Ovary (tissue), 9 donors: ENCODE results near the gene KLHL24. TPM values are rescaled to one million over a fixed set of nuclear protein-coding genes. Genes with fewer than 3 reads are reported as not detected.
"Not testable (repeated sequence)": the region's sequence is repeated elsewhere in the genome, so short reads cannot be mapped to it uniquely, and the experiment has no call there.

Experiments used
- DNase-seq, 5 donors: peaks; one replicate each; pipeline ENCODE4 v3.0.0-alpha.2; 2019 to 2020
- H3K27ac ChIP-seq, 2 donors: fragments of 200-600 bp; one replicate each; pipeline versions ENCODE4 v1.5.1 to v1.8.0; 2019 to 2022
- H3K27me3 ChIP-seq: fragments of 200-600 bp; one replicate; pipeline ENCODE4 v1.8.0; 2022
- H3K36me3 ChIP-seq: fragments of 200-600 bp; sonication (generic); one replicate; pipeline ENCODE4 v1.5.1; 2019
- H3K4me1 ChIP-seq: one replicate; pipeline ENCODE4 v1.8.1; 2013; ENCODE audit warnings: mild to moderate bottlenecking, moderate library complexity; ENCODE audit not compliant: insufficient read depth
- H3K4me3 ChIP-seq: fragments of 200-600 bp; sonication (generic); one replicate; pipeline ENCODE4 v1.5.1; 2017
- H3K9me3 ChIP-seq, 2 donors: fragments of 200-600 bp in 1 of 2; sonication (generic) in 1 of 2; one replicate each; pipeline versions ENCODE4 v1.5.1 to v1.8.1; 2013 to 2019; ENCODE audit warnings: mild to moderate bottlenecking in 1 of 2, moderate library complexity in 1 of 2
- CTCF ChIP-seq, 3 donors: fragments of 450-650 bp in 2 of 3; fragments of 200-600 bp in 1 of 3; IDR thresholded peaks; one replicate each; pipeline versions ENCODE4 v1.5.1 to v1.8.0; 2016 to 2022; ENCODE audit warnings: antibody characterized with exemption in 3 of 3, mild to moderate bottlenecking in 1 of 3
- EP300 ChIP-seq: sonication (generic); formaldehyde crosslinking; IDR thresholded peaks from one replicate; pipeline ENCODE4 v1.6.1; 2017; ENCODE audit warnings: antibody characterized with exemption
- POLR2A ChIP-seq: fragments of 450-650 bp; IDR thresholded peaks from one replicate; pipeline ENCODE4 v1.6.1; 2017; ENCODE audit warnings: antibody characterized with exemption, mild to moderate bottlenecking, moderate library complexity
- WGBS, 3 donors: extraction: QIAGEN DNeasy Blood & Tissue Kit in 1 of 3; methylation state at CpG; one replicate each; pipeline versions ENCODE4 v1.1.5 to v1.1.7; 2013 to 2017; 5-methylcytosine and 5-hydroxymethylcytosine counted together
- intact Hi-C, 4 donors: fragments of 100-400 bp; cut with DNase I; formaldehyde crosslinking; loops; one replicate each; pipeline versions ENCODE4 v1.11.0 to v1.15.1; 2022 to 2023
- polyA plus RNA-seq, 2 donors: library from polyadenylated mRNA; stranded (reverse); fragments of 200-250 nt in 1 of 2; fragments of 350-450 nt in 1 of 2; fragmentation: Illumina TruSeq in 1 of 2; extraction: RNeasy Lipid Tissue Mini Kit (QIAGEN cat#74804) in 1 of 2; gene quantifications; one replicate each; pipeline ENCODE4 v1.2.3, GENCODE V29; 2013 to 2014
- total RNA-seq, 7 donors: library from RNA; depleted of rRNA in 2 of 7; stranded (reverse); fragments of >200 nt in 2 of 7; fragmentation: NEBNext Ultra II Directional in 3 of 7; extraction: Animal tissue kit (Norgen Biotek cat#: 25700) in 3 of 7; gene quantifications; one replicate each; pipeline versions ENCODE4 v1.1.0 to v1.2.4, GENCODE V29; 2016 to 2023
- donor health status: DM: no; HTN: no; CAD: no; lungs with moderate emphysema.
- donor health status: DM: no; HTN: no; CAD: no.
- donor health status: Bipolar disorder and iron deficiency.
- donor health status: DM: yes; HTN: yes; CAD: no.
- donor health status: DM: no; HTN: no; CAD: no.
- donor health status: DM: yes; HTN: yes; CAD: no.

KLHL24 gene
- total and polyA plus RNA-seq, 9 donors, result 17.7 to 135 (median 70.7) TPM

- no peak for TF ChIP-seq CTCF (IDR thresholded peaks at IDR 0.05)
- TF ChIP-seq POLR2A, result no peak
- no peak for TF ChIP-seq EP300
- WGBS, 3 donors, result 35 to 56% (median 55%) methylated on average over 6 of the region's 6 CpGs
These were observed 43.4 kb upstream of the KLHL24 start for GRCh38 chr3:183591881-183592521.

GRCh38 chr3:183592821-183593220 is 42.6 kb upstream of the KLHL24 start:
- TF ChIP-seq CTCF (IDR thresholded peaks at IDR 0.05), result no peak
- no peak for TF ChIP-seq EP300
- TF ChIP-seq POLR2A, result no peak
- intact Hi-C loops, result loop anchor here in 1 of 4 donors (10.0 kb wide), 1 partner anchor 118 kb away; no protein-coding TSS in a partner anchor

More at GRCh38 chr3:183591881-183592521, 43.4 kb upstream of the KLHL24 start:
- H3K36me3 ChIP-seq, result no peaks in the 10 kb centered on the region
- DNase-seq, result no peak
- no peak overlapping the region for H3K4me3 ChIP-seq
- no peaks in the 10 kb centered on the region for H3K4me1 ChIP-seq
- no peaks in the 10 kb centered on the region for H3K27me3 ChIP-seq
- H3K27ac ChIP-seq, result no peak overlapping the region
- no peaks in the 10 kb centered on the region for H3K9me3 ChIP-seq
- intact Hi-C loops, result loop anchor here in 1 of 4 donors (10.0 kb wide), 1 partner anchor 117 kb away; no protein-coding TSS in a partner anchor

GRCh38 chr3:183594636-183595035 is 40.8 kb upstream of the KLHL24 start:
- intact Hi-C loops, result loop anchor here in 1 of 4 donors (10.0 kb wide), 1 partner anchor 120 kb away; no protein-coding TSS in a partner anchor
- TF ChIP-seq EP300 (no peak), CTCF (IDR thresholded peaks at IDR 0.05) (no peak), POLR2A (no peak)
- Histone ChIP-seq H3K27ac (no peak overlapping the region), H3K9me3 (no peaks in the 10 kb centered on the region), H3K27me3 (no peaks in the 10 kb centered on the region), H3K36me3 (no peaks in the 10 kb centered on the region), H3K4me3 (no peak overlapping the region), H3K4me1 (no peaks in the 10 kb centered on the region)
- WGBS, 3 donors, result 79 to 99% (median 97%) methylated on average over 2 of the region's 2 CpGs
- no peak for DNase-seq

More at GRCh38 chr3:183592821-183593220, 42.6 kb upstream of the KLHL24 start:
- no peak overlapping the region for H3K27ac ChIP-seq
- no peaks in the 10 kb centered on the region for H3K27me3 ChIP-seq
- WGBS, 3 donors, result 93 to 97% (median 96%) methylated on average over 7 of the region's 7 CpGs
- DNase-seq, result no peak
- H3K4me3 ChIP-seq, result no peak overlapping the region
- H3K4me1 ChIP-seq, result no peaks in the 10 kb centered on the region
- H3K36me3 ChIP-seq, result no peaks in the 10 kb centered on the region
- no peaks in the 10 kb centered on the region for H3K9me3 ChIP-seq

- Histone ChIP-seq H3K27ac (no peak overlapping the region), H3K9me3 (no peaks in the 10 kb centered on the region), H3K4me3 (no peak overlapping the region), H3K36me3 (no peaks in the 10 kb centered on the region), H3K27me3 (no peaks in the 10 kb centered on the region), H3K4me1 (no peaks in the 10 kb centered on the region)
- intact Hi-C loops, result loop anchor here in 1 of 4 donors (10.0 kb wide), 1 partner anchor 123 kb away; no protein-coding TSS in a partner anchor
- DNase-seq, result no peak
- WGBS, 3 donors, result 0 to 42% (median 40%) methylated on average over 1 of the region's 1 CpG
- TF ChIP-seq CTCF (IDR thresholded peaks at IDR 0.05) (no peak), EP300 (no peak), POLR2A (no peak)
These were observed 37.5 kb upstream of the KLHL24 start for GRCh38 chr3:183597959-183598358.

GRCh38 chr3:183611326-183611725 is 24.1 kb upstream of the KLHL24 start:
- H3K27ac ChIP-seq, DNase-seq, H3K4me1 ChIP-seq, H3K9me3 ChIP-seq, H3K27me3 ChIP-seq, H3K36me3 ChIP-seq, H3K4me3 ChIP-seq, intact Hi-C loops: not testable (repeated sequence)
- 95 to 98% (median 96%) methylated on average over 6 of the region's 6 CpGs for WGBS, 3 donors
